Fibroblast of villous mesenchyme (primary cell): ENCODE data around the gene APEH. TPM values are rescaled to one million over a fixed set of nuclear protein-coding genes. Genes with fewer than 3 reads are reported as not detected.

Source experiments
- DNase-seq: peaks from one replicate; pipeline ENCODE4 v3.0.0-alpha.2; 2010; ENCODE audit warnings: low read depth
- H3K4me3 ChIP-seq: 2 replicates; pipeline ENCODE4 v1.5.1; 2011; ENCODE audit warnings: low read depth, mild to moderate bottlenecking, low read length
- CTCF ChIP-seq: IDR thresholded peaks from 2 replicates; pipeline ENCODE4 v1.5.1; 2012; ENCODE audit warnings: low read depth, mild to moderate bottlenecking, low read length; ENCODE audit not compliant: insufficient read depth
- total RNA-seq: library from RNA; depleted of rRNA; stranded (reverse); fragments of >200 nt; gene quantifications from 2 replicates; pipeline ENCODE4 v1.2.3, GENCODE V29; 2012

The APEH gene
- total RNA-seq, 1 donor = 109 TPM

GRCh38 chr3:49700453-49701128 lies 26.4 kb downstream of the APEH start:
- no peak overlapping the region for H3K4me3 ChIP-seq
- no peak for TF ChIP-seq CTCF
- no peak for DNase-seq

- no peak for DNase-seq
- H3K4me3 ChIP-seq = no peak overlapping the region
- peak; percentile 62 for TF ChIP-seq CTCF
Observed at GRCh38 chr3:49701388-49702077, 27.4 kb downstream of the APEH start.

- no peak for TF ChIP-seq CTCF
- DNase-seq = no peak
- no peak overlapping the region for H3K4me3 ChIP-seq
Observed at GRCh38 chr3:49702672-49703071, 28.5 kb downstream of the APEH start.

GRCh38 chr3:49703443-49703927 lies 29.3 kb downstream of the APEH start:
- H3K4me3 ChIP-seq = no peak overlapping the region
- DNase-seq = peak; percentile 66
- TF ChIP-seq CTCF = peak; percentile 85

- H3K4me3 ChIP-seq = no peak overlapping the region
- TF ChIP-seq CTCF = no peak
- no peak for DNase-seq
Observed at GRCh38 chr3:49703956-49704355, 29.8 kb downstream of the APEH start.

- TF ChIP-seq CTCF = no peak
- no peak overlapping the region for H3K4me3 ChIP-seq
- no peak for DNase-seq
Observed at GRCh38 chr3:49704629-49705028, 30.5 kb downstream of the APEH start.
